DMS53 treated with DMSO at 0.1 percent for 48 hours (cell line): ENCODE measurements around the gene LGMN.

Source experiments
- DNase-seq: peaks from one replicate; lab custom pipeline; 2025; ENCODE audit not compliant: unreplicated experiment; lab: John Stamatoyannopoulos, UW

LGMN gene

DNA sequence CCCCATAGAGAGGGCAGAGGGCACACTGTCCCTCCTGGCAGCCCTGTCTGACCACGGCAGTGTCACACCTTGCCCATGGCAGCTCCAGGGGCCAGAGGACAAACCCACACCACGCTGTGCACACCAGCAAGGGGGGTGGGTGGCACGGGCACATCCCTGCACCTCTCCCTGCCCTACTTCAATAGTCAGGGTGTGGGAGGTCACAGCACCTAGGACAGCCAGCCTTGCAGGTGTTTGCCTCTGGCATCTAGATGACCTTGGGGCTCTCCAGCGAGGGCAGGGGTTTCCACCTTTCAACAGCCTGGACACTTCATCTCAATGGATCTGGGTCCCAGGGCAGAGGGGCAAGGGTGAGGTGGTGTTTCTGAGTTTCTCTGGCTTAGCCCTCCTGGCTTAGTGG is 69.2 kb downstream of the LGMN start:
- no peak for DNase-seq

DNA sequence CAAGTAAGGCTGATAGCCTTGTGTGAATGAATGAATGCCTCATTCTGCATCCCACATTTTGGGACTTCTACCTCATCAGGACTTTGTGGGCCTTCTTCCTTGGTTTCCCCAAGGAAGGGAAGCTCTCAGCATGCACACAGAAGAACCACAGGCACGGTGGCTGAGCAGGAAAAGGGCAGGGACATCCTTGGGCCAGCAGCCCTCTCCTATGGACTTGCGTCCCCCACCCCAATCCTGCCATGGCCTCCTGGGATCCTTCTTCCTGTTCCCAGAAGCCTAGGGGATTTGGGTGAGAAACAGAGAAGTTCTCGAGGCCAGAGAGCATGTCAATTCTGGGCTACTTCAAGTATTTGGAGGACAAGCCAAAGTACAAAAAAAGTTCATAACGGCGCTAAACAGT is 69.7 kb downstream of the LGMN start:
- no peak for DNase-seq

DNA sequence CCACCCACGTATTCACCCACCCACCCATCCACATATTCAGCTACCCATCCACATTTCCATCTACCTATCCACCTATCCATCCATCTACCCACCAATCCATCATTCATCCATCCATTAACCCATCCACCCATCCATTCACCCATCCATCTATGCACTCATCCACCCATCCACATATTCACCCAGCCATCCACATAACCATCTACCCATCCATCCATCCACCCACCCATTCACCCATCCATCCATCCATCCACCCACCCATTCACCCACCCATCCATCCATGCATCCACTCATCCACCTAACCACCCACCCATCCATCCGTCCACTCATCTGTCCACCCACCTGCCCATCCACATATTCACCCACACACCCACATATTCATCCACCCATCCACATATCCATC is 70.5 kb downstream of the LGMN start:
- DNase-seq: no peak

GRCh38 chr14:92677087-92677668 is 71.2 kb downstream of the LGMN start:
- DNase-seq: no peak

- DNase-seq: no peak
Measured at GRCh38 chr14:92676403-92677086, 71.9 kb downstream of the LGMN start.

DNA sequence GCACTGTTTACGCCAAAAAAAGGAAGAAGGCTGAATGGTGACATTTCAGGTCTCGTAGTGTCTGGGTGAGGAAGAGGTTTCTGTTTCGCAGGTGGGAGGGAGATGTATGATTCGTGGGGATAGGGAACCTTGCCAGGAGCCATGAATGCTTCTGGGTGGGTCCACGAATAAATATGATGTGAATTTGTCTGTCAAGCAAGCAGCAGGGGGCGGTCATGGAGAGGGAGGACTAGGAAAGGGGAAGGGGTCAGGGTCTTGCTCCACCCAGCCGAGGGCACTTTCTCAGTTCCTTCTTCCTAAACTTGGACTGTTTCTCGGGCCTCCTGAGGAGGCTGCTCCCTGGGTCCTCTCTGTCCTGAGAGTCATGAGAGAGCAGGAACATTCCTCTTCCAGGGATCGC is 72.5 kb downstream of the LGMN start:
- DNase-seq: no peak

DNA sequence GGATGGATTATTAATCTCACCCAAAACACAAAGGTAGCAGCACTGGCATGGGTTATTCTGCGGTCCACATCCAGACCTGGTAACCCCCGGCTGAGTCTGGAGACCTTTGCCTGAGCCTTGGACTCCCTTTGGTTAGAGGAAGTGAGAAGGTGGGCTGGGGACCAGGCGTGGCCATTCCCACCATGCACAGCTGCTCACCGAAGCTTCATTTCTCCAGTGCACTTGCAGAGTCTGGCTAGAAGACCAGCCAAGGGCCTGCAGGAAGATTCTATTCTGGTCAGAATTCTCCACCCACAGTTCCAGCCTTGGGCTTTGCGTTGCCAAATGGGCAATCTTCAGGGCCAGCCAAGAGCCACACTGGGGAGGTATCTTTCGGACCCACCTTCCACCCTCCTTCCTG is 73.0 kb downstream of the LGMN start:
- no peak for DNase-seq

GRCh38 chr14:92673601-92674150 is 74.8 kb downstream of the LGMN start:
- no peak for DNase-seq

DNA sequence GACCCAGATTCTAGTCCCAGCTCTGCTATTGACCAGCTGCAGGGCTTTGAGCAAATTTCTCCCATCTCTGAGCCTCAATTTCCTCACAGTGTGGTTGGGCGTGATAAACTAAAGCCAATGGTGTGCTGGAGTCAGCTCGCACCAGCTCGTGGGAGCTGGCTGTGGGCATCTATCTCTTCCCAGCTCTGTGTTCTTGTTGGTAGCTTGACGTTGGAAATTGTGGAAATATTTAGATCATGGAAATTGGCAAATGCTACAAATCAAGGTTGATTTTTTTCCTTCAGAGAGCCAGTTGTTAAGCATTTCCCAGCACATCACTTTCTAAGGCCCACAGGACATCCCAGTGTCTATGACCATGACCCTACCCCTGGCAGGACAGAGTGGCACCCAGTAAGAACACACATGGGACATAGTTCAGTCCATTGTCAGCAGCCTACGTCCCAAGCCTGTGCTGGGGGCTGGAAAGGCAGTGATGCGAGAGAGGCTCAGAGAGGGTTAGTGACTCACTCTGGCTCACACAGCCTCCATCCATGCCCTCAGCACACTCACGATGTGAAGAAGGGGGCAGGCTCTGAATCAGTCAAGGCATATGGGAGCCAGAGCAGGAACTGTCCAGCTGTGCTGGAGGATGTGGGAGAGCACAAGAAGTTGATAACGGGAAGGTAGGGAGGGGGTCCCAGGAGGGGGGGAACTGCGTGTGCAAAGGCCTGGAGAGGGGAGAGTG is 77.6 kb downstream of the LGMN start:
- DNase-seq: no peak

- DNase-seq: no peak
Measured at GRCh38 chr14:92670160-92670559, 78.3 kb downstream of the LGMN start.

GRCh38 chr14:92668276-92668973 is 80.0 kb downstream of the LGMN start:
- DNase-seq: no peak

DNA sequence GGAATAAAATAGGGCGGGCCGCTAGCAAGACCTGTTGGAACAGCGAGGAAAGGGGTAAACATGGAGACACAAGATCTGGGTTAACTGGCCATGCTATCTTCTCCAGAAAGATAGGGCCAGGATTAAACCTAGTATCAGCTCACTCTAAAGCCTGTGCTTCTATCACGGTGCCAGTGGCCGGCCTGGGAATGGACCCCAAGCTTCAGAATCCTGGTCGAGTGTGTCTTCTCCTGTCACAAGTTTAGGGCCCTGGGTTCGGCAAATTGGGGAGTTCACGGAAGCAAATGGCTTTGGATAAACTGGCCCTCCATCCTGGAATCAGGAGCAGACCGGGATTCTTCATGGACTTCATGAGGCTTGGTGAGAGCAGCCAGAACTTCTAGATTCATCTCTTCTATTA is 82.2 kb downstream of the LGMN start:
- no peak for DNase-seq

GRCh38 chr14:92665661-92666110 is 82.7 kb downstream of the LGMN start:
- DNase-seq: no peak

- DNase-seq: no peak
Measured at GRCh38 chr14:92663049-92663448, 85.4 kb downstream of the LGMN start.

DNA sequence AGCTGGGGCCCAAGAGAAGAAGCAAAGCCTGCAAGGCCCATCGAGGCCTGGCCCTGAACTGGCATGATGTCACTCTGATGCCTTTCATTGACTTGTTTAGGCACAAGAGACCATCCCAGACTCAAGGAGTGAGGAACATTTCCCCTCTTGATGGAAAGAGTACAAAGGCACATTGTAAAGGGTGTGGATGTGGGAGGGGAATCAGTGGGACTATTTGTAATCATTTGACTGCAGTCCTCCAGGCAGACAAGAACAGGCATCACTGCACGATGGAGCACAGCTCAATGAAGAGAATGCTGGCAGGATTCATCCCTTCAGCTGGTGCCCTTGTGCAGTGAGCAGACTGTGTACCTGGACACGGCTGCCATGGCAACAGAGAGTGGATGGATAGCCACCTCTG is 87.9 kb downstream of the LGMN start:
- DNase-seq: no peak

DNA sequence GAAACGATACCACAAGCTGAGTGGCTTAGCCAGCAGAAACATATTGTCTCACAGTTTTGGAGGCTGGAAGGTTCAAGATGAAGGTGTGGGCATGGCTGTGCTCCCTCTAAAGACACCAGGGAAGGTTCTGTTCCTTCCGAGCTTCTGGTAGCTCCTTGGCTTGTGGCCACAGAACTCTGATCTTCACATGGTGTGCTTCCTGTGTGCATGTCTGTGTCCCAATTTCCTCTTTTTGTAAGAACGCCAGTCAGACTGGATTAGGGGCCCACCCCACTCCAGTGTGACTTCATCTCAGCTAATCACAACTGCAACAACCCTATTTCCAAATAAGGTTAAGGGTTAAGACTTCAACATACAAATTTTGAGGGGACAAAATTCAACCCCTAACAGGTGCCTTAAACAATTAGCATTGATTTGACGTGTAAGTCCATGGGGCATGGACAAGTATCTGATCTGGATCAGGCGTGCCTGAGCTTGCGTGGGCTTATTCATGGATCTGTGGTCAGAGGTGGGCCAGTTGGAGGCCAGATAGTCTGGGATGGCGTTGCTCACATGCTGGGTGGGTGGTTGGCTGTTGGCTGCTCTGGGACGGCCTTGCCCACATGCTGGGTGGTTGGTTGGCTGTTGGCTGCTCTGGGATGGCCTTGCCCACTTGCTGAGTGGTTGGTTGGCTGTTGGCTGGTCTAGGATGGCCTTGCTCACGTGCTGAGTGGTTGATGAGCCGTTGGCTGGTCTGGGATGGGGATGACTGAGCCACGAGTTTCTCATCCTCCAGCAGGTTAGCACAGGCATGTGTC is 88.5 kb downstream of the LGMN start:
- DNase-seq: no peak

DNA sequence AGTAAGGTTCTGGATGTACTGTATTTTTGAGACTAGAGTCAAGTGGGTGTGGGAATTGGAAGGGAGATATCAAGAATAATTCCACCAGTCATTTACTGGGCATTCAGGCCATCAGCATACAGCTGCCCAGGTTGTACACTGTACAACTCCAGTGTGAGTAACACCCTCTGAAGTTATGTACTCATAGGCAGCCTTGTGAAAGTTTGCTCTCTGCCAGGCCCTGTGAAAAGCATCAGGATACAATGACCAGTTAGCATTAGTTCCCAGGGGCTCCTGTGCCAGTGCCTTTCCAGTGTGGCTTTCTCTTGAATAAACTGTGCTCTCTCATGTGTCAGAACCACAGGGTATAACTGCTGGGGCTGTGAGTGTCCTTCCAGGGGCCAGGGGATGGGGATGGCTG is 89.7 kb downstream of the LGMN start:
- no peak for DNase-seq

- no peak for DNase-seq
Measured at GRCh38 chr14:92658160-92658559, 90.3 kb downstream of the LGMN start.

GRCh38 chr14:92657457-92658142 is 90.8 kb downstream of the LGMN start:
- no peak for DNase-seq
